Stimulated activated CD8-positive, alpha-beta memory T cell treated with anti-CD3 and anti-CD28 coated beads, Interleukin-15, amount 100 ng/mL, for 4 hours (primary cell): ENCODE results near the gene OR10J4.
"Not testable (repeated sequence)": the region's sequence is repeated elsewhere in the genome, so short reads cannot be mapped to it uniquely, and the experiment has no call there.

ENCODE experiments used
- DNase-seq, 2 donors: peaks; one replicate each; pipeline ENCODE4 v3.0.0-alpha.2; 2020; ENCODE audit warnings: low read depth in 2 of 2

Gene OR10J4

GRCh38 chr1:159431904-159432303, at the start of gene OR10J4:
Gene OR10J4, plus strand, starts transcription at chr1:159432204.
- no peak for DNase-seq

- no peak for DNase-seq
Observed at GRCh38 chr1:159406821-159407220, 25.2 kb upstream of the OR10J4 start.

- DNase-seq = no peak
Observed at GRCh38 chr1:159408862-159409400, 23.1 kb upstream of the OR10J4 start.

- DNase-seq = no peak
Observed at GRCh38 chr1:159421821-159422220, 10.2 kb upstream of the OR10J4 start.

- no peak for DNase-seq
Observed at GRCh38 chr1:159428536-159428935, 3.5 kb upstream of the OR10J4 start.

GRCh38 chr1:159429074-159429861, 2.7 kb upstream of the OR10J4 start:
- DNase-seq = no peak

GRCh38 chr1:159430985-159431384, 1.0 kb upstream of the OR10J4 start:
- DNase-seq = no peak

- no peak for DNase-seq
Observed at GRCh38 chr1:159436469-159436868, 4.5 kb downstream of the OR10J4 start.

- DNase-seq = no peak
Observed at GRCh38 chr1:159439422-159439821, 7.4 kb downstream of the OR10J4 start, which contains the start of gene OR10J1. Gene OR10J1, plus strand, starts transcription at chr1:159439722. Its CDS starts 70 bp downstream, at chr1:159439792.

GRCh38 chr1:159441360-159441759, 9.4 kb downstream of the OR10J4 start:
- no peak for DNase-seq

GRCh38 chr1:159442428-159442827, 10.4 kb downstream of the OR10J4 start:
- DNase-seq = no peak

GRCh38 chr1:159443066-159443750, 11.2 kb downstream of the OR10J4 start:
- DNase-seq = no peak

- DNase-seq = no peak
Observed at GRCh38 chr1:159444511-159444910, 12.5 kb downstream of the OR10J4 start.

- no peak for DNase-seq
Observed at GRCh38 chr1:159448181-159448580, 16.2 kb downstream of the OR10J4 start.

GRCh38 chr1:159449605-159450004, 17.6 kb downstream of the OR10J4 start:
- not testable (repeated sequence) for DNase-seq

- no peak for DNase-seq
Observed at GRCh38 chr1:159459551-159459950, 27.5 kb downstream of the OR10J4 start.

GRCh38 chr1:159465191-159465603, 33.2 kb downstream of the OR10J4 start:
- no peak for DNase-seq

GRCh38 chr1:159468321-159468720, 36.3 kb downstream of the OR10J4 start:
- DNase-seq = no peak

GRCh38 chr1:159469921-159470533, 38.0 kb downstream of the OR10J4 start:
- no peak for DNase-seq

- no peak for DNase-seq
Observed at GRCh38 chr1:159473335-159473734, 41.3 kb downstream of the OR10J4 start.

- no peak for DNase-seq
Observed at GRCh38 chr1:159474926-159475325, 42.9 kb downstream of the OR10J4 start.
